ENCODE results near the gene ABCB1. TPM values are rescaled to one million over a fixed set of nuclear protein-coding genes. Genes with fewer than 3 reads are reported as not detected.

ABCB1 gene
- total RNA-seq, 6 experiments from 2014 or later = 29.4 to 68.5 (median 51.0) TPM

GRCh38 chr7:87628780-87629569 is 28.3 kb upstream of the ABCB1 start:
- H3K27ac ChIP-seq = peak overlapping the region; percentile 44 to 90 (median 73)
- WGBS (ENCODE audit: insufficient coverage, low coverage, low lambda C conversion rate, missing lambda C conversion rate) = 5% methylated on average over 28 of the region's 39 CpGs
- intact Hi-C loops (cut with DNase I) = no loop called here

GRCh38 chr7:87627634-87627994 is 26.9 kb upstream of the ABCB1 start:
- peak overlapping the region; percentile 62 to 85 (median 74) for H3K4me3 ChIP-seq
- intact Hi-C loops (cut with DNase I) = no loop called here
- DNase-seq (peak; percentile 45 to 64 (median 53)), ATAC-seq (peak; percentile 8 to 36 (median 23))
- H3K27me3 ChIP-seq = no peaks in the 10 kb centered on the region
- no peaks in the 10 kb centered on the region for H3K9me3 ChIP-seq
- no peaks in the 10 kb centered on the region for H3K36me3 ChIP-seq
- no peaks in the 10 kb centered on the region for H3K4me1 ChIP-seq
- WGBS (ENCODE audit: insufficient coverage, low coverage, low lambda C conversion rate, missing lambda C conversion rate) = no CpG with 5 or more reads among the region's 30 CpGs
- peak overlapping the region in 2 of 3 donors; percentile 18 to 90 for H3K27ac ChIP-seq
- TF ChIP-seq, protein P1, sequence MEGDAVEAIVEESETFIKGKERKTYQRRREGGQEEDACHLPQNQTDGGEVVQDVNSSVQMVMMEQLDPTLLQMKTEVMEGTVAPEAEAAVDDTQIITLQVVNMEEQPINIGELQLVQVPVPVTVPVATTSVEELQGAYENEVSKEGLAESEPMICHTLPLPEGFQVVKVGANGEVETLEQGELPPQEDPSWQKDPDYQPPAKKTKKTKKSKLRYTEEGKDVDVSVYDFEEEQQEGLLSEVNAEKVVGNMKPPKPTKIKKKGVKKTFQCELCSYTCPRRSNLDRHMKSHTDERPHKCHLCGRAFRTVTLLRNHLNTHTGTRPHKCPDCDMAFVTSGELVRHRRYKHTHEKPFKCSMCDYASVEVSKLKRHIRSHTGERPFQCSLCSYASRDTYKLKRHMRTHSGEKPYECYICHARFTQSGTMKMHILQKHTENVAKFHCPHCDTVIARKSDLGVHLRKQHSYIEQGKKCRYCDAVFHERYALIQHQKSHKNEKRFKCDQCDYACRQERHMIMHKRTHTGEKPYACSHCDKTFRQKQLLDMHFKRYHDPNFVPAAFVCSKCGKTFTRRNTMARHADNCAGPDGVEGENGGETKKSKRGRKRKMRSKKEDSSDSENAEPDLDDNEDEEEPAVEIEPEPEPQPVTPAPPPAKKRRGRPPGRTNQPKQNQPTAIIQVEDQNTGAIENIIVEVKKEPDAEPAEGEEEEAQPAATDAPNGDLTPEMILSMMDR (IDR thresholded peaks at IDR 0.05) = no peak
- TF ChIP-seq POLR2A (IDR thresholded peaks at IDR 0.05) = no peak

More at GRCh38 chr7:87628780-87629569, 28.3 kb upstream of the ABCB1 start:
- TF ChIP-seq, protein P1 (IDR thresholded peaks at IDR 0.05) = no peak
- peak; percentile 10 for TF ChIP-seq POLR2A (IDR thresholded peaks at IDR 0.05)
- ATAC-seq (peak; percentile 75 to 81 (median 78)), DNase-seq (peak; percentile 78 to 91 (median 89))
- Histone ChIP-seq H3K4me3 (peak overlapping the region; percentile 62 to 85 (median 74)), H3K4me1 (no peaks in the 10 kb centered on the region), H3K9me3 (no peaks in the 10 kb centered on the region), H3K27me3 (no peaks in the 10 kb centered on the region), H3K36me3 (no peaks in the 10 kb centered on the region)

- Histone ChIP-seq H3K4me3 (no peak overlapping the region), H3K27me3 (no peaks in the 10 kb centered on the region), H3K9me3 (no peaks in the 10 kb centered on the region), H3K4me1 (no peaks in the 10 kb centered on the region), H3K27ac (no peak overlapping the region), H3K36me3 (no peaks in the 10 kb centered on the region)
- no peak for ATAC-seq
- 82% methylated on average over 15 of the region's 15 CpGs for WGBS (ENCODE audit: insufficient coverage, low coverage, low lambda C conversion rate, missing lambda C conversion rate)
- no peak for TF ChIP-seq POLR2A (IDR thresholded peaks at IDR 0.05)
- TF ChIP-seq, protein P1 (IDR thresholded peaks at IDR 0.05) = no peak
- DNase-seq = no peak
- intact Hi-C loops (cut with DNase I) = no loop called here
Observed at GRCh38 chr7:87625101-87625500, 24.4 kb upstream of the ABCB1 start.

DNA sequence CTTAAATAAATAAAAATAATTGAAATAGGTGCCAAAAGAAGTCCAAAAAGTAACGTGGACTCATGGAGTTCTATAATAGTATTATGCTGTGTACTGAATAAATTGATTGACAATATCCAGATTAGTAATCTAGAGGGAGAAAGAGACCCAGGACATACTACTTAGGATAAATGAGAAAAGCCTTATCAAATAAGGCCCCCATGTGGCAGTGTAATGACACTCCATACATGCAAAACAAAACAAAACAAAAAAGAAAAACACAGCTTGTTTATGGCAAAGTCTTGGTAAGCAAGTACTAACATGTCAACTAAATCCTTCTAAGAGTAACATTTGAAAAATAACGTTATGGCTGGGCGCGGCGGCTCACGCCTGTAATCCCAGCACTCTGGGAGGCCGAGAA is 23.9 kb upstream of the ABCB1 start:
- DNase-seq (no peak), ATAC-seq (peak in 1 of 4 donors; percentile 8)
- TF ChIP-seq, protein P1 (IDR thresholded peaks at IDR 0.05) = peak; percentile 35 to 48 (median 38)
- TF ChIP-seq POLR2A (IDR thresholded peaks at IDR 0.05) = no peak

More for the DNA sequence above, 23.9 kb upstream of the ABCB1 start:
- intact Hi-C loops (cut with DNase I) = no loop called here
- H3K27me3 ChIP-seq = no peaks in the 10 kb centered on the region
- no peaks in the 10 kb centered on the region for H3K36me3 ChIP-seq
- WGBS (ENCODE audit: insufficient coverage, low coverage, low lambda C conversion rate, missing lambda C conversion rate) = 58% methylated on average over 4 of the region's 7 CpGs
- H3K27ac ChIP-seq = no peak overlapping the region
- no peak overlapping the region for H3K4me3 ChIP-seq
- H3K9me3 ChIP-seq = no peaks in the 10 kb centered on the region
- H3K4me1 ChIP-seq = no peaks in the 10 kb centered on the region
